Measurements from ENCODE around the gene OR13C8. TPM values are rescaled to one million over a fixed set of nuclear protein-coding genes. Genes with fewer than 3 reads are reported as not detected.
"Not testable (repeated sequence)": the region's sequence is repeated elsewhere in the genome, so short reads cannot be mapped to it uniquely, and the experiment has no call there.

Gene OR13C8
- not detected for total RNA-seq

- Histone ChIP-seq H3K4me3 (no peak within 1 kb of the TSS), H3K27ac (no peak within 1 kb of the TSS)
- intact Hi-C loops (cut with DNase I; ENCODE audit: low total_unique reads) = no loop called here
Measured at GRCh38 chr9:104568868-104569267, at the start of gene OR13C8. TSS of gene OR13C8 (plus strand) at chr9:104569168. CDS start at chr9:104569168, 0 bp downstream.

GRCh38 chr9:104520241-104520640, 48.7 kb upstream of the OR13C8 start:
- H3K27ac ChIP-seq; H3K36me3 ChIP-seq; DNase-seq; H3K4me3 ChIP-seq; intact Hi-C loops (cut with DNase I; ENCODE audit: low total_unique reads); H3K27me3 ChIP-seq; H3K9me3 ChIP-seq; H3K4me1 ChIP-seq: not testable (repeated sequence)

More at GRCh38 chr9:104568868-104569267, at the start of gene OR13C8:
- no peaks in the 10 kb centered on the region for H3K9me3 ChIP-seq
- no peaks in the 10 kb centered on the region for H3K36me3 ChIP-seq
- H3K4me1 ChIP-seq = no peaks in the 10 kb centered on the region
- no peaks in the 10 kb centered on the region for H3K27me3 ChIP-seq
- no peak for DNase-seq
- no peak for TF ChIP-seq POLR2A (IDR thresholded peaks at IDR 0.05)

GRCh38 chr9:104527109-104527508, 41.9 kb upstream of the OR13C8 start, which contains the start of gene OR13C4:
TSS of gene OR13C4 (minus strand) at chr9:104527209. CDS start at chr9:104527209, 0 bp downstream.
- Histone ChIP-seq H3K4me3 (no peak within 1 kb of the TSS), H3K36me3 (no peaks in the 10 kb centered on the region), H3K9me3 (no peaks in the 10 kb centered on the region), H3K4me1 (peaks cover 0 to 4% of the 10 kb centered on the region in 2 donors), H3K27me3 (no peaks in the 10 kb centered on the region), H3K27ac (no peak within 1 kb of the TSS)
- no peak for TF ChIP-seq CTCF (IDR thresholded peaks at IDR 0.05)
- no peak for TF ChIP-seq POLR2A (IDR thresholded peaks at IDR 0.05)
- DNase-seq = no peak
- intact Hi-C loops (cut with DNase I; ENCODE audit: low total_unique reads) = no loop called here

GRCh38 chr9:104536756-104537155, 32.2 kb upstream of the OR13C8 start, which contains the start of gene OR13C3:
TSS of gene OR13C3 (minus strand) at chr9:104536856. CDS start at chr9:104536723, 133 bp downstream.
- intact Hi-C loops (cut with DNase I; ENCODE audit: low total_unique reads) = no loop called here
- Histone ChIP-seq H3K4me3 (no peak within 1 kb of the TSS), H3K9me3 (no peaks in the 10 kb centered on the region), H3K27me3 (no peaks in the 10 kb centered on the region), H3K4me1 (no peaks in the 10 kb centered on the region), H3K36me3 (no peaks in the 10 kb centered on the region), H3K27ac (no peak within 1 kb of the TSS)
- DNase-seq = no peak
- no peak for TF ChIP-seq CTCF (IDR thresholded peaks at IDR 0.05)
- no peak for TF ChIP-seq POLR2A (IDR thresholded peaks at IDR 0.05)

- no peak for DNase-seq
- TF ChIP-seq CTCF (IDR thresholded peaks at IDR 0.05) (no peak), POLR2A (IDR thresholded peaks at IDR 0.05) (no peak)
- H3K4me1 ChIP-seq = no peaks in the 10 kb centered on the region
- no peak overlapping the region for H3K27ac ChIP-seq
- H3K36me3 ChIP-seq = no peaks in the 10 kb centered on the region
- H3K9me3 ChIP-seq = no peaks in the 10 kb centered on the region
- no peaks in the 10 kb centered on the region for H3K27me3 ChIP-seq
- no peak overlapping the region for H3K4me3 ChIP-seq
- intact Hi-C loops (cut with DNase I; ENCODE audit: low total_unique reads) = no loop called here
Measured at GRCh38 chr9:104539275-104539674, 29.7 kb upstream of the OR13C8 start.

GRCh38 chr9:104544644-104545043, 24.3 kb upstream of the OR13C8 start:
- no peak for DNase-seq
- Histone ChIP-seq H3K9me3 (no peaks in the 10 kb centered on the region), H3K4me3 (no peak overlapping the region), H3K27me3 (no peaks in the 10 kb centered on the region), H3K4me1 (no peaks in the 10 kb centered on the region), H3K27ac (no peak overlapping the region), H3K36me3 (no peaks in the 10 kb centered on the region)
- intact Hi-C loops (cut with DNase I; ENCODE audit: low total_unique reads) = no loop called here
- TF ChIP-seq CTCF (IDR thresholded peaks at IDR 0.05) (no peak), POLR2A (IDR thresholded peaks at IDR 0.05) (no peak)

All from uterus (tissue), 4 donors.